Nephron (organoid): ENCODE data around the gene SUN2.
A peak's percentile ranks its signal among the peaks of the same experiment; 100 is the strongest.

ENCODE experiments used
- H3K27ac Mint-ChIP-seq, 3 experiments: 2 replicates each; pipeline ENCODE4 v1.8.0; 2020; ENCODE audit warnings: mixed read lengths in 3 of 3, mild to moderate bottlenecking in 2 of 3, moderate library complexity in 1 of 3
- H3K27me3 Mint-ChIP-seq: 2 replicates; pipeline ENCODE4 v1.8.0; 2021; ENCODE audit warnings: low read depth, mild to moderate bottlenecking, moderate library complexity, mixed read lengths
- H3K36me3 Mint-ChIP-seq: 2 replicates; pipeline ENCODE4 v1.8.0; 2020; ENCODE audit warnings: low read depth, mixed read lengths
- H3K4me1 Mint-ChIP-seq: 2 replicates; pipeline ENCODE4 v1.8.0; 2020; ENCODE audit warnings: mixed read lengths
- H3K4me3 Mint-ChIP-seq, 3 experiments: 2 replicates each; pipeline ENCODE4 v1.8.0; 2020; ENCODE audit warnings: mild to moderate bottlenecking in 3 of 3, mixed read lengths in 3 of 3, moderate library complexity in 2 of 3
- H3K9me3 Mint-ChIP-seq: 2 replicates; pipeline ENCODE4 v1.8.0; 2020; ENCODE audit warnings: mixed read lengths
- TF ChIP-seq, protein P1 (sequence below), 3 experiments: fragments of 200-600 bp; sonication (generic); IDR thresholded peaks; one replicate each; pipeline ENCODE4 v1.5.0; 2021; ENCODE audit warnings: antibody characterized with exemption in 3 of 3; ENCODE audit not compliant: unreplicated experiment in 3 of 3

SUN2 gene

DNA sequence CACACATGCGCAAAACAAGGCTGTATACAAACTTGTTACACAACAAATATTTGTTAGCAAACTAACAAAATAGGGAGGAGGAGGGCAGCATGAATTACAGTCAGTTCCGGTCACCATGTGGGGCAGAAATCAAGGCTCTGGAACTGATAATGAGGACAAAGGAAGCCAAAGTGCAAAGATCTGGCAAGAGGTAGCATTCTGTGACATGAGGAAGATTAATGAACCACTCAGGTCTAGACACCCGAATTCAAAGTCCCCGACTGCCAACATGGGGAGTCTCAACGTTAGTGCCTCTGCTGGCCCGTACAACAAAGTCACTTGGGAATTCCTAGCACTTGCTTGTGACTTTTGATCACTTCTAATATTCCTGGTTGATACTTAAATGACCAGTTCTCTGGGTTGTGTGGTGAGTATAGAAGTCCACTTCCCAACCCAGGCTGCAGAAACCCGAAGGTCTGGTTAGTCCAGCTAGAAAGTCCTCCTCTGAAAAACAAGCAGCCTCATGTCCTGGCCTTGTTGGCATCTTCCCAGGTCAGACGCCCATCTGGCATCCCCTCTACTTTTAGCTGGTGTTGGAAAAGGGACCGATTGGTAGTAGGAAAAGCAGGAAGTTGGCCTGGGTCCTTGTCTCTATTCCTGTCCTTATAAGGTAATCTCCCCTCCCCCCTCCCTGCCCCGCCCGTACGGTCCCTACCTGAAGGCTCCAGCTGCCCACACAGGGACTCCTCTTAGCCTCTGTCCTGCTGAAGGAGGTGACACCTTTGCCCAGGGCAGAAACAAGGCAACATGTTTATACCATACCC is 1.6 kb downstream of the SUN2 start:
- H3K9me3 Mint-ChIP-seq = no peaks in the 10 kb centered on the region
- TF ChIP-seq, protein P1, sequence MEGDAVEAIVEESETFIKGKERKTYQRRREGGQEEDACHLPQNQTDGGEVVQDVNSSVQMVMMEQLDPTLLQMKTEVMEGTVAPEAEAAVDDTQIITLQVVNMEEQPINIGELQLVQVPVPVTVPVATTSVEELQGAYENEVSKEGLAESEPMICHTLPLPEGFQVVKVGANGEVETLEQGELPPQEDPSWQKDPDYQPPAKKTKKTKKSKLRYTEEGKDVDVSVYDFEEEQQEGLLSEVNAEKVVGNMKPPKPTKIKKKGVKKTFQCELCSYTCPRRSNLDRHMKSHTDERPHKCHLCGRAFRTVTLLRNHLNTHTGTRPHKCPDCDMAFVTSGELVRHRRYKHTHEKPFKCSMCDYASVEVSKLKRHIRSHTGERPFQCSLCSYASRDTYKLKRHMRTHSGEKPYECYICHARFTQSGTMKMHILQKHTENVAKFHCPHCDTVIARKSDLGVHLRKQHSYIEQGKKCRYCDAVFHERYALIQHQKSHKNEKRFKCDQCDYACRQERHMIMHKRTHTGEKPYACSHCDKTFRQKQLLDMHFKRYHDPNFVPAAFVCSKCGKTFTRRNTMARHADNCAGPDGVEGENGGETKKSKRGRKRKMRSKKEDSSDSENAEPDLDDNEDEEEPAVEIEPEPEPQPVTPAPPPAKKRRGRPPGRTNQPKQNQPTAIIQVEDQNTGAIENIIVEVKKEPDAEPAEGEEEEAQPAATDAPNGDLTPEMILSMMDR (IDR thresholded peaks at IDR 0.05; ENCODE audit: unreplicated experiment in 3 of 3) = no peak
- peaks cover 48% of the 10 kb centered on the region for H3K4me1 Mint-ChIP-seq
- H3K27me3 Mint-ChIP-seq = peaks cover 8% of the 10 kb centered on the region
- H3K27ac Mint-ChIP-seq = peak overlapping the region; percentile 68 to 93 (median 88)
- peaks cover 24% of the 10 kb centered on the region for H3K36me3 Mint-ChIP-seq
- H3K4me3 Mint-ChIP-seq = peak overlapping the region; percentile 90 to 94 (median 90)

- Mint-ChIP-seq H3K27me3 (no peaks in the 10 kb centered on the region), H3K27ac (peak overlapping the region; percentile 52 to 86 (median 73)), H3K36me3 (peaks cover 34% of the 10 kb centered on the region), H3K4me1 (peaks cover 29% of the 10 kb centered on the region), H3K4me3 (peak overlapping the region in 1 of 3 experiments; percentile 37), H3K9me3 (no peaks in the 10 kb centered on the region)
- TF ChIP-seq, protein P1 (IDR thresholded peaks at IDR 0.05; ENCODE audit: unreplicated experiment in 3 of 3) = no peak
Observed at GRCh38 chr22:38751422-38752346, 4.1 kb downstream of the SUN2 start.

DNA sequence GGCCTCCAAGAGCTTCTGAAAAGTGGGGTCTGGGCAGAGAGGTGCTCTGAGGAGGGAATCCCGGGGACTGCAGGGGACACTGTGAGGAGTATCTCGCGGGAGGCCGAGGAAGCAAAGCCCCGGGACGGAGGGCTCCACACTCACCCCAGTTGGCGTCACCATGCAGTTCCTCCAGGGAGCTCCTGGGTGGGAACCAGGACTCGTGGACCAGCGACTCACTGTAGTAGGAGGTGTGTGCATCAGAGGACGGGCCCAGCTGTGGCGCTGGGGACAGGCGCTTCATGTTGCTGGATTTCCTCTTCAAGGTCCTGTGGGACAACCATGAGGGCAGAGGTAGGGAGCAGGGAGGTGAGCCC is 4.8 kb downstream of the SUN2 start:
- no peak overlapping the region for H3K4me3 Mint-ChIP-seq
- peak overlapping the region in 2 of 3 experiments; percentile 73 to 86 for H3K27ac Mint-ChIP-seq
- TF ChIP-seq, protein P1 (IDR thresholded peaks at IDR 0.05; ENCODE audit: unreplicated experiment in 3 of 3) = no peak
- peaks cover 26% of the 10 kb centered on the region for H3K4me1 Mint-ChIP-seq
- H3K9me3 Mint-ChIP-seq = no peaks in the 10 kb centered on the region
- H3K36me3 Mint-ChIP-seq = peaks cover 34% of the 10 kb centered on the region
- H3K27me3 Mint-ChIP-seq = no peaks in the 10 kb centered on the region

DNA sequence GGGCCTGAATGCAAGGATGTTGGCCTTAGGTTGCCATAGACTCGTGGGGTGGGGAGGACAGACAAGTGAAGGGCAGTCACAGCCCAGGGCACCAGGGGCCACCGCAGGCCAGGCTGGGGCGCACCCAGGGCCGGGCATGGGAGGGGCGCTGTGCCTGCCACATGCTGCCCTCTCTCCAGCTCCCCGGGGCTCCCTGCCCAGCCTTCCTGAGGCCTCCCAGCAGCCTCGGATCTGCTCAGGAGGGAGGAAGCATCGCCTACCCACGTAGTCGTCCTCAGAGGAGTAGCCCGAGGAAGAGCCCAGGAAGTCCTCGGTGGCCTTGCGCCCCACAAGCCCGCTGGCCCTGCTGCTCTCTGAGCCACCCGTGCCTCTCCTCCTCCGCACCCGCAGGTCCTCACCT is 5.2 kb downstream of the SUN2 start:
- H3K9me3 Mint-ChIP-seq = no peaks in the 10 kb centered on the region
- no peak overlapping the region for H3K27ac Mint-ChIP-seq
- H3K4me3 Mint-ChIP-seq = no peak overlapping the region
- no peaks in the 10 kb centered on the region for H3K27me3 Mint-ChIP-seq
- TF ChIP-seq, protein P1 (IDR thresholded peaks at IDR 0.05; ENCODE audit: unreplicated experiment in 3 of 3) = no peak
- peaks cover 26% of the 10 kb centered on the region for H3K4me1 Mint-ChIP-seq
- H3K36me3 Mint-ChIP-seq = peaks cover 34% of the 10 kb centered on the region

DNA sequence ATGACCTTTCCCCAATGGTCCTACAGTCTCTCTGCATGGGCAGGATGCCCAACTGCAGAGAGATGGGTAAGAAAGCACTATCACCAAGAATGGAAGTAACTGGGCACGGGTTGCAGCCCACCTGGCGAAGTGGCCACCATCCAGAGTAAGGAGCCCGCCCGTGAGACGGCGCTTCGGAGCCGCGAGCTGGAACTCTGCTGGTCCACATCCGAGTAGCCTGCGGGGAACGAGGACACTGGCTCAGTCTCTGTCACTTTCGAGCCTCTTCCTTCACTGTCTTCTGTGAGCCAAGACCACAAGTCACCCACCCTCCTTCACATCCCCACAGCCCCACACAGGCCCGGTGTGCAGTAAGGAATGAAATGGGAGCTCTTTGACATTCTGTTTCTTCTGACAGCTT is 5.7 kb downstream of the SUN2 start:
- no peaks in the 10 kb centered on the region for H3K27me3 Mint-ChIP-seq
- H3K4me1 Mint-ChIP-seq = peaks cover 26% of the 10 kb centered on the region
- H3K9me3 Mint-ChIP-seq = no peaks in the 10 kb centered on the region
- no peak overlapping the region for H3K4me3 Mint-ChIP-seq
- H3K36me3 Mint-ChIP-seq = peaks cover 37% of the 10 kb centered on the region
- TF ChIP-seq, protein P1 (IDR thresholded peaks at IDR 0.05; ENCODE audit: unreplicated experiment in 3 of 3) = no peak
- no peak overlapping the region for H3K27ac Mint-ChIP-seq
